Body of pancreas (tissue), 4 donors: ENCODE results near the gene PRKAA1.

Experiments used
- POLR2A ChIP-seq, 3 donors: fragments of 450-650 bp; IDR thresholded peaks; one replicate each; pipeline ENCODE4 v1.6.1; 2016; ENCODE audit warnings: antibody characterized with exemption in 3 of 3, mild to moderate bottlenecking in 2 of 3
- TF ChIP-seq, protein P1 (sequence below), 7 experiments: fragments of 450-650 bp in 4 of 7; fragments of 200-600 bp in 3 of 7; sonication (generic) in 3 of 7; IDR thresholded peaks; one replicate each; pipeline ENCODE4 v1.5.1; 2016 to 2019; ENCODE audit warnings: antibody characterized with exemption in 7 of 7

DNA sequence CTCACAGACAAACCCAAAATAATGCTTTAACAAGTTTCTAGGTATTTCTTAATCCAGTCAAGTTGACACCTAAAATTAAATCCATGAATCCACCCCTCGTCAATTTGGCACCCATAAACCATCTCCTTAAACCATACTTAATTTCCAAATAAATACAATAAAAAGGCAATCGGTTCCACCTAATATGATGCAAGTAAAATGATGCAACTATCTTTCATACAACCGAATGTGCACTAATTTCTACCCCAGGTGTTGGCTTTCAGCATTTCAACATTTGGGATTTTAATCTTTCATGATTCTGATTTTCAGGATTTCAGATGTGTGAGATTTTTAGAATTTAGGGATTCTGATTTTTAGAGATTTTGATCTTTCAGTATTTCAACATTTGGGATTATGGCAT is 17.3 kb downstream of the PRKAA1 start:
- no peak for TF ChIP-seq POLR2A (IDR thresholded peaks at IDR 0.05)
- TF ChIP-seq, protein P1, sequence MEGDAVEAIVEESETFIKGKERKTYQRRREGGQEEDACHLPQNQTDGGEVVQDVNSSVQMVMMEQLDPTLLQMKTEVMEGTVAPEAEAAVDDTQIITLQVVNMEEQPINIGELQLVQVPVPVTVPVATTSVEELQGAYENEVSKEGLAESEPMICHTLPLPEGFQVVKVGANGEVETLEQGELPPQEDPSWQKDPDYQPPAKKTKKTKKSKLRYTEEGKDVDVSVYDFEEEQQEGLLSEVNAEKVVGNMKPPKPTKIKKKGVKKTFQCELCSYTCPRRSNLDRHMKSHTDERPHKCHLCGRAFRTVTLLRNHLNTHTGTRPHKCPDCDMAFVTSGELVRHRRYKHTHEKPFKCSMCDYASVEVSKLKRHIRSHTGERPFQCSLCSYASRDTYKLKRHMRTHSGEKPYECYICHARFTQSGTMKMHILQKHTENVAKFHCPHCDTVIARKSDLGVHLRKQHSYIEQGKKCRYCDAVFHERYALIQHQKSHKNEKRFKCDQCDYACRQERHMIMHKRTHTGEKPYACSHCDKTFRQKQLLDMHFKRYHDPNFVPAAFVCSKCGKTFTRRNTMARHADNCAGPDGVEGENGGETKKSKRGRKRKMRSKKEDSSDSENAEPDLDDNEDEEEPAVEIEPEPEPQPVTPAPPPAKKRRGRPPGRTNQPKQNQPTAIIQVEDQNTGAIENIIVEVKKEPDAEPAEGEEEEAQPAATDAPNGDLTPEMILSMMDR (IDR thresholded peaks at IDR 0.05), result no peak
